ENCODE measurements around the gene CEP76.

- TF ChIP-seq CTCF (IDR thresholded peaks at IDR 0.05; ENCODE audit: insufficient read depth, low read depth, low read length): no peak
- TF ChIP-seq EZH2 (IDR thresholded peaks at IDR 0.05; ENCODE audit: insufficient read depth, low read length): no peak
Observed at GRCh38 chr18:12639990-12640880, 62.3 kb downstream of the CEP76 start.
